ENCODE results near the gene CCND1.

DNA sequence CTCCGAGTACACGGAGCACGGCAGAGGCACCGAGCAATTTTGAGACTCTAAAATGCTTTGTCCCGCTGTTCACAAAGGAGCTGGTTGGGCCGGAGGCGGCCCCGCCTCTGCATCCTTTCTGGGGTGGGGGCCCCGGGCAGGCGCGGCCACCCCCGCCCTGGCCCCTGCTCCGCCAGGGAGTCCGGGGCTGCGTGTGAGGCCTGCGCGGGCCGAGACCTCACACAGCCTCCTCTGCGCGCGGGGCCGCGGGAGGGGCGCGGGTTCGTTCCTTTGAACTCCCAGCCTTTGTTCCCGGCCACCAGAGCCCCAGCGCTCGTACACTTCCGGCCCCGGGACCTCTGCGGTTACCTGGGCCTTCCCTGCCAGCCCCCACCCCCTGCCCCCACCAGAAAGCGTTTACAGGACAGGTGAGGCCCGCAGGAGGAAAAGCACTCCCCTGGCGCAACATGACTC, 61.3 kb downstream of the CCND1 start:
- TF ChIP-seq EZH2phosphoT487 (IDR thresholded peaks at IDR 0.05; ENCODE audit: borderline replicate concordance, low read length): no peak
- TF ChIP-seq, protein P1, sequence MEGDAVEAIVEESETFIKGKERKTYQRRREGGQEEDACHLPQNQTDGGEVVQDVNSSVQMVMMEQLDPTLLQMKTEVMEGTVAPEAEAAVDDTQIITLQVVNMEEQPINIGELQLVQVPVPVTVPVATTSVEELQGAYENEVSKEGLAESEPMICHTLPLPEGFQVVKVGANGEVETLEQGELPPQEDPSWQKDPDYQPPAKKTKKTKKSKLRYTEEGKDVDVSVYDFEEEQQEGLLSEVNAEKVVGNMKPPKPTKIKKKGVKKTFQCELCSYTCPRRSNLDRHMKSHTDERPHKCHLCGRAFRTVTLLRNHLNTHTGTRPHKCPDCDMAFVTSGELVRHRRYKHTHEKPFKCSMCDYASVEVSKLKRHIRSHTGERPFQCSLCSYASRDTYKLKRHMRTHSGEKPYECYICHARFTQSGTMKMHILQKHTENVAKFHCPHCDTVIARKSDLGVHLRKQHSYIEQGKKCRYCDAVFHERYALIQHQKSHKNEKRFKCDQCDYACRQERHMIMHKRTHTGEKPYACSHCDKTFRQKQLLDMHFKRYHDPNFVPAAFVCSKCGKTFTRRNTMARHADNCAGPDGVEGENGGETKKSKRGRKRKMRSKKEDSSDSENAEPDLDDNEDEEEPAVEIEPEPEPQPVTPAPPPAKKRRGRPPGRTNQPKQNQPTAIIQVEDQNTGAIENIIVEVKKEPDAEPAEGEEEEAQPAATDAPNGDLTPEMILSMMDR (IDR thresholded peaks at IDR 0.05; ENCODE audit: low read depth, low read length, poor library complexity, severe bottlenecking): no peak

Data from DOHH2 (cell line).